A549 (cell line): Measurements from ENCODE around the gene RAB3D. TPM values are rescaled to one million over a fixed set of nuclear protein-coding genes. Genes with fewer than 3 reads are reported as not detected.

Experiments used
- ATAC-seq, 2 experiments: fragments of 200-7000 bp in 1 of 2; fragments of >200 bp in 1 of 2; cut with Nextera tagmentation in 1 of 2; cut with Tn5 transposase in 1 of 2; 3 replicates each; pipeline versions ENCODE4 v1.8.0 to v1.9.1; 2018 to 2020; ENCODE audit warnings: mild to moderate bottlenecking in 1 of 2, moderate library complexity in 1 of 2
- CTCF ChIA-PET: fragments of 300-600 bp; sonication (Branson Sonifier 250); formaldehyde crosslinking; extraction: SDS; loops from one replicate; lab custom pipeline; 2021; ENCODE audit warnings: antibody characterized with exemption, inconsistent platforms; lab: Yijun Ruan, JAX
- POLR2A ChIA-PET: fragments of 350-600 bp; formaldehyde crosslinking; extraction: SDS; loops from one replicate; lab custom pipeline; 2021; ENCODE audit warnings: antibody characterized with exemption, inconsistent platforms; lab: Yijun Ruan, JAX
- DNase-seq, 2 experiments: peaks; one replicate each; pipeline versions ENCODE4 v3.0.0 to v3.0.0-alpha.2; 2011 to 2016; ENCODE audit warnings: low read depth in 1 of 2, low spot score in 1 of 2
- FAIRE-seq: peaks from 2 replicates; lab custom pipeline; 2011; peaks lifted over from hg19 to GRCh38; lab: Jason Lieb, UNC
- H3K27ac ChIP-seq, 2 experiments: fragments of >200 bp; sonication (Bioruptor Twin); formaldehyde crosslinking; 3 replicates each; pipeline ENCODE4 v1.5.1; 2016 to 2017
- H3K4me1 ChIP-seq: fragments of >200 bp; sonication (Bioruptor Twin); formaldehyde crosslinking; 3 replicates; pipeline ENCODE4 v1.6.1; 2016
- H3K4me2 ChIP-seq: fragments of >200 bp; sonication (Bioruptor Twin); formaldehyde crosslinking; 3 replicates; pipeline ENCODE4 v1.6.1; 2016
- H3K4me3 ChIP-seq: fragments of >200 bp; sonication (Bioruptor Twin); formaldehyde crosslinking; 3 replicates; pipeline ENCODE4 v1.5.1; 2016
- H3K9me3 ChIP-seq: fragments of >200 bp; sonication (Bioruptor Twin); formaldehyde crosslinking; 3 replicates; pipeline ENCODE4 v1.6.1; 2016
- ATOH8 ChIP-seq: fragments of 250-450 bp; sonication (Bioruptor Pico); IDR thresholded peaks from 2 replicates; pipeline ENCODE4 v1.5.0; 2020; ENCODE audit warnings: low read depth, mild to moderate bottlenecking, moderate library complexity
- BCL3 ChIP-seq: fragments of >200 bp; sonication (Bioruptor Twin); formaldehyde crosslinking; IDR thresholded peaks from 3 replicates; pipeline ENCODE4 v1.6.1; 2016
- BHLHE40 ChIP-seq: IDR thresholded peaks from 2 replicates; pipeline ENCODE4 v1.6.1; 2012; ENCODE audit warnings: low read depth, low read length, inconsistent platforms
- CHD2 ChIP-seq: fragments of 150-350 bp; IDR thresholded peaks from 2 replicates; pipeline ENCODE4 v1.6.1; 2014; ENCODE audit warnings: low read length; ENCODE audit not compliant: partially characterized antibody
- EHF ChIP-seq: fragments of 250-450 bp; sonication (Bioruptor Pico); IDR thresholded peaks from 2 replicates; pipeline ENCODE4 v1.5.0; 2020; ENCODE audit warnings: mild to moderate bottlenecking
- EHMT2 ChIP-seq: fragments of 200-600 bp; sonication (generic); IDR thresholded peaks from 2 replicates; pipeline ENCODE4 v1.6.1; 2016; ENCODE audit warnings: antibody characterized with exemption, low read depth, mild to moderate bottlenecking, moderate library complexity
- ESRRA ChIP-seq: fragments of 150-350 bp; IDR thresholded peaks from 2 replicates; pipeline ENCODE4 v1.6.1; 2014; ENCODE audit warnings: mild to moderate bottlenecking, low read length, borderline replicate concordance
- GATA3 ChIP-seq: IDR thresholded peaks from 2 replicates; pipeline ENCODE4 v1.6.1; 2012; ENCODE audit warnings: borderline replicate concordance
- HES2 ChIP-seq: fragments of >200 bp; sonication (Bioruptor Twin); formaldehyde crosslinking; IDR thresholded peaks from 2 replicates; pipeline ENCODE4 v1.6.1; 2016
- HOXA7 ChIP-seq: fragments of 250-450 bp; sonication (Bioruptor Pico); IDR thresholded peaks from 2 replicates; pipeline ENCODE4 v1.5.0; 2020; ENCODE audit warnings: mild to moderate bottlenecking, moderate library complexity
- HOXB5 ChIP-seq: fragments of 250-450 bp; sonication (Bioruptor Pico); IDR thresholded peaks from 2 replicates; pipeline ENCODE4 v1.5.0; 2020; ENCODE audit warnings: mild to moderate bottlenecking, moderate library complexity
- JUN ChIP-seq, 2 experiments: fragments of >200 bp; sonication (Bioruptor Twin); formaldehyde crosslinking; IDR thresholded peaks; 2 replicates in 1 of 2; 3 replicates in 1 of 2; pipeline ENCODE4 v1.6.1; 2016 to 2017
- MAFK ChIP-seq: fragments of 450-650 bp; IDR thresholded peaks from 2 replicates; pipeline ENCODE4 v1.6.1; 2014; ENCODE audit not compliant: partially characterized antibody
- MAZ ChIP-seq: fragments of 150-350 bp; IDR thresholded peaks from 2 replicates; pipeline ENCODE4 v1.6.1; 2014; ENCODE audit warnings: antibody characterized with exemption, low read depth, low read length, borderline replicate concordance
- NPAS2 ChIP-seq: fragments of 250-450 bp; sonication (Bioruptor Pico); IDR thresholded peaks from 2 replicates; pipeline ENCODE4 v1.8.0; 2022; ENCODE audit warnings: mild to moderate bottlenecking, moderate library complexity, borderline replicate concordance
- PHF8 ChIP-seq: fragments of 200-600 bp; sonication (generic); IDR thresholded peaks from 2 replicates; pipeline ENCODE4 v1.6.1; 2016; ENCODE audit warnings: low read depth, mild to moderate bottlenecking, antibody characterized with exemption, moderate library complexity, borderline replicate concordance
- POLR2A ChIP-seq: IDR thresholded peaks from 2 replicates; pipeline ENCODE4 v1.6.1; 2012; ENCODE audit warnings: mild to moderate bottlenecking, low read length
- POLR2AphosphoS2 ChIP-seq: conservative IDR thresholded peaks from 2 replicates; pipeline ENCODE4 v1.6.1; 2012; ENCODE audit warnings: low read length, improper control_type of control experiment, inconsistent platforms
- RAD21 ChIP-seq, 2 experiments: fragments of >200 bp in 1 of 2; sonication (Bioruptor Twin) in 1 of 2; formaldehyde crosslinking in 1 of 2; IDR thresholded peaks in 1 of 2; conservative IDR thresholded peaks in 1 of 2; 2 replicates in 1 of 2; 3 replicates in 1 of 2; pipeline ENCODE4 v1.6.1; 2012 to 2018; ENCODE audit warnings: inconsistent platforms in 1 of 2
- RARB ChIP-seq: fragments of 250-450 bp; sonication (Bioruptor Pico); IDR thresholded peaks from 2 replicates; pipeline ENCODE4 v1.8.0; 2021; ENCODE audit warnings: mild to moderate bottlenecking, moderate library complexity
- RCOR1 ChIP-seq: fragments of 150-350 bp; IDR thresholded peaks from 2 replicates; pipeline ENCODE4 v1.6.1; 2014; ENCODE audit warnings: antibody characterized with exemption, low read length, low read depth
- REST ChIP-seq: fragments of 200-600 bp; sonication (generic); IDR thresholded peaks from 2 replicates; pipeline ENCODE4 v1.6.1; 2016; ENCODE audit warnings: antibody characterized with exemption, mild to moderate bottlenecking, moderate library complexity
- RNF2 ChIP-seq: fragments of 200-600 bp; sonication (generic); IDR thresholded peaks from 2 replicates; pipeline ENCODE4 v1.6.1; 2016; ENCODE audit warnings: low read depth, mild to moderate bottlenecking, antibody characterized with exemption, moderate library complexity, borderline replicate concordance
- SMC3 ChIP-seq: fragments of >200 bp; sonication (Bioruptor Twin); formaldehyde crosslinking; IDR thresholded peaks from 3 replicates; pipeline ENCODE4 v1.6.1; 2018; ENCODE audit warnings: inconsistent platforms
- USF2 ChIP-seq: fragments of 450-650 bp; IDR thresholded peaks from 2 replicates; pipeline ENCODE4 v1.6.1; 2014; ENCODE audit warnings: antibody characterized with exemption
- ZFP36 ChIP-seq: fragments of 450-650 bp; IDR thresholded peaks from 2 replicates; pipeline ENCODE4 v1.6.1; 2014; ENCODE audit warnings: borderline replicate concordance; ENCODE audit not compliant: partially characterized antibody
- WGBS: methylation state at CpG from one replicate; pipeline ENCODE4 v1.1.6; 2017; ENCODE audit errors: missing lambda C conversion rate; 5-methylcytosine and 5-hydroxymethylcytosine counted together
- polyA plus RNA-seq, 4 experiments: library from polyadenylated mRNA; depleted of rRNA in 3 of 4; stranded (reverse); fragments of >200 nt; fragmentation: RNase III in 1 of 4; extraction: RNeasy Plus Mini Kit Qiagen cat#74134 plus additional on column Dnase treatment in 1 of 4; gene quantifications; 2 replicates in 3 of 4; 3 replicates in 1 of 4; pipeline ENCODE4 v1.2.3, GENCODE V29; 2011 to 2017

Gene RAB3D
- polyA plus RNA-seq, 2 of the 4 experiments (the other 2 are of a cell fraction), result 4.8 to 22.3 TPM

- no peak for ATAC-seq
- no peak for TF ChIP-seq BHLHE40
- no peak for TF ChIP-seq BCL3
- TF ChIP-seq GATA3, result no peak
- no peak for TF ChIP-seq POLR2AphosphoS2
- no peak for TF ChIP-seq MAZ
- TF ChIP-seq NPAS2 (CRISPR knock-in tag), result no peak
- no peak for TF ChIP-seq JUN (IDR thresholded peaks at IDR 0.05)
- no peak for TF ChIP-seq RCOR1
- TF ChIP-seq EHF (CRISPR knock-in tag), result no peak
- TF ChIP-seq RAD21 (conservative IDR thresholded peaks at IDR 0.05 in 1 of 2, IDR thresholded peaks at IDR 0.05 in 1 of 2), result no peak
- TF ChIP-seq REST, result no peak
- no peak for TF ChIP-seq ESRRA
- TF ChIP-seq ZFP36, result no peak
- TF ChIP-seq PHF8, result no peak
- no peak for TF ChIP-seq CHD2
- TF ChIP-seq POLR2A, result no peak
- TF ChIP-seq RNF2, result no peak
- TF ChIP-seq HOXA7 (CRISPR knock-in tag), result no peak
- no peak for TF ChIP-seq HOXB5 (CRISPR knock-in tag)
- Histone ChIP-seq H3K27ac (no peak overlapping the region), H3K4me1 (no peaks in the 10 kb centered on the region), H3K4me3 (no peak overlapping the region), H3K9me3 (no peaks in the 10 kb centered on the region), H3K4me2 (no peak overlapping the region)
- POLR2A ChIA-PET, result interaction anchor here (2.8 kb wide), 1 partner anchor 11 kb away, joined by 13 read pairs; the partner anchor contains the start of gene SWSAP1
- FAIRE-seq, result no peak
- DNase-seq, result no peak
- 89% methylated on average over 6 of the region's 10 CpGs for WGBS
- CTCF ChIA-PET, result interaction anchor here (1.0 to 1.6 kb wide), 3 partner anchors 12 to 19 kb away, joined by 3 to 4 read pairs (median 4); no protein-coding TSS in a partner anchor
Measured at GRCh38 chr19:11363881-11364280, 24.4 kb upstream of the RAB3D start.

DNA sequence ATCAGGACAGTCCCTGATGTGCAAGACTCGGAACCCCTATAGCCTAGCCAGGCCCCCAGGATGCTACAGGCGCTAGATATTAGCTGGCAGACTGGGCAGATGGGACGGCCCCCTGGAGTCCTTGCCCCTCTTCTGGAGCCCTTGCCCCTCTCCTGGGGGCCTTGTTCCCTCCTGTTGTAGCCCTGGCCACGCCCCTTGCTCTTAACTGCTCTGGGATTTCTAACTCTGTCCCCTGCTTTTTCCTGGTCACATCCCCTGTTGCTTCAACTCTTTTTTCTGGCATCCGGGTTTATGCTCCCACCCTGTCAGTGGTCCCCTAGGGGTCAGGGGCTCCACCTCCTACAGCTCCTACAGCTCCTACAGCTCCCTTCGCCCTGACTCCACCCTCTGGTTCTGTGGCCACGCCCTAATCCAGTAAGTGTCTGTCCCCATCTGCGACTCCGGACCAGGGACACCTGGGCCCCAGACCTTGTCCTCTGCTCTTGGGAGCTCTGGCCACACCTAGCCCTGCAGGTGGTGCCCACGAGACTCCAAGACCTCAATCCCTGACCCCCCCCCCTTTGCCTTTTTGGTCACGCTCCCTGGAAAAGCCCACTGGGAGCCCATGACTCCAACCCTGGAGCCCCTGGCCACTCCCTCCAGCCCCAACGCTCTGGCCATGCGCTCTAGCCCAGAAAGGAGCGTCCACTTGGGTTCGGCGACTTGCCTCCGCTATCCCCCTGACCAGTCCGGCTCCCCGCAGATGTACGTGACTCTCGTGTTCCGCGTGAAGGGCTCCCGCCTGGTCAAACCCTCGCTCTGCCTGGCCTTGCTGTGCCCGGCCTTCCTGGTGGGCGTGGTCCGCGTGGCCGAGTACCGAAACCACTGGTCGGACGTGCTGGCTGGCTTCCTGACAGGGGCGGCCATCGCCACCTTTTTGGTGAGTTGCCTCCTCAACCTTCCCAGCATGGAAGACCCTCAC lies 22.6 kb upstream of the RAB3D start:
- Histone ChIP-seq H3K9me3 (no peaks in the 10 kb centered on the region), H3K4me1 (no peaks in the 10 kb centered on the region), H3K27ac (no peak overlapping the region), H3K4me3 (no peak overlapping the region), H3K4me2 (no peak overlapping the region)
- CTCF ChIA-PET, result interaction anchor here (0.6 to 2.5 kb wide), 4 partner anchors 11 to 68 kb away, joined by 3 to 10 read pairs (median 4); no protein-coding TSS in a partner anchor
- ATAC-seq, result peak; percentile 19 to 27; a peak in 3 of 6 replicates
- POLR2A ChIA-PET, result interaction anchor here (1.9 to 2.8 kb wide), 2 partner anchors 12 to 13 kb away, joined by 9 to 13 read pairs; partner anchors contain the start of gene SWSAP1
- FAIRE-seq, result no peak
- WGBS, result 91% methylated on average over 28 of the region's 35 CpGs
- no peak for DNase-seq
- TF ChIP-seq HOXB5 (CRISPR knock-in tag), result no peak
- no peak for TF ChIP-seq USF2
- TF ChIP-seq SMC3, result no peak
- TF ChIP-seq ATOH8 (CRISPR knock-in tag), result no peak
- no peak for TF ChIP-seq MAZ
- TF ChIP-seq BCL3, result no peak
- no peak for TF ChIP-seq EHMT2
- TF ChIP-seq HES2, result no peak
- TF ChIP-seq JUN (IDR thresholded peaks at IDR 0.05), result no peak
- TF ChIP-seq RARB (CRISPR knock-in tag), result no peak
- no peak for TF ChIP-seq MAFK
